Progenitor cell of endocrine pancreas (in vitro differentiated cells): ENCODE measurements around the gene NEU4. TPM values are rescaled to one million over a fixed set of nuclear protein-coding genes. Genes with fewer than 3 reads are reported as not detected.

Experiments
- DNase-seq: peaks from one replicate; pipeline ENCODE4 v3.0.0; 2021; ENCODE audit warnings: low spot score; ENCODE audit not compliant: unreplicated experiment
- H3K27ac Mint-ChIP-seq: 2 replicates; pipeline ENCODE4 v1.8.0; 2021; ENCODE audit warnings: mild to moderate bottlenecking, moderate library complexity, mixed read lengths
- H3K27me3 Mint-ChIP-seq: 2 replicates; pipeline ENCODE4 v1.8.0; 2021; ENCODE audit warnings: mixed read lengths
- H3K36me3 Mint-ChIP-seq: 2 replicates; pipeline ENCODE4 v1.8.0; 2022; ENCODE audit warnings: mixed read lengths; ENCODE audit not compliant: insufficient read depth
- H3K4me1 Mint-ChIP-seq: 2 replicates; pipeline ENCODE4 v1.8.0; 2021; ENCODE audit warnings: low read depth, mixed read lengths
- H3K4me3 Mint-ChIP-seq: 2 replicates; pipeline ENCODE4 v1.8.0; 2021; ENCODE audit warnings: low read depth, mild to moderate bottlenecking, moderate library complexity, mixed read lengths
- H3K9me3 Mint-ChIP-seq: 2 replicates; pipeline ENCODE4 v1.8.0; 2021; ENCODE audit warnings: low read depth, mixed read lengths
- CTCF ChIP-seq: fragments of 200-600 bp; sonication (generic); IDR thresholded peaks from one replicate; pipeline ENCODE4 v1.5.0; 2021; ENCODE audit warnings: antibody characterized with exemption, mild to moderate bottlenecking; ENCODE audit not compliant: unreplicated experiment
- total RNA-seq: library from RNA; stranded (reverse); gene quantifications from 2 replicates; pipeline ENCODE4 v1.2.1, GENCODE V29; 2021

NEU4 gene
- total RNA-seq, 1 donor from 2014 or later, result 1.3 TPM

GRCh38 chr2:241808051-241808720 lies 807 bp upstream of the NEU4 start:
- Mint-ChIP-seq H3K36me3 (no peaks in the 10 kb centered on the region), H3K27ac (peak overlapping the region; percentile 84), H3K27me3 (peaks cover 8% of the 10 kb centered on the region), H3K9me3 (no peaks in the 10 kb centered on the region), H3K4me1 (peaks cover 11% of the 10 kb centered on the region), H3K4me3 (no peak overlapping the region)
- DNase-seq, result no peak
- no peak for TF ChIP-seq CTCF

GRCh38 chr2:241809383-241810306 lies 652 bp downstream of the NEU4 start:
- Mint-ChIP-seq H3K9me3 (no peaks in the 10 kb centered on the region), H3K27me3 (peaks cover 6% of the 10 kb centered on the region), H3K4me3 (no peak overlapping the region), H3K4me1 (peaks cover 11% of the 10 kb centered on the region), H3K27ac (no peak overlapping the region), H3K36me3 (no peaks in the 10 kb centered on the region)
- no peak for TF ChIP-seq CTCF
- DNase-seq, result no peak

- peaks cover 11% of the 10 kb centered on the region for H3K4me1 Mint-ChIP-seq
- no peak overlapping the region for H3K4me3 Mint-ChIP-seq
- no peak overlapping the region for H3K27ac Mint-ChIP-seq
- no peak for TF ChIP-seq CTCF
- no peaks in the 10 kb centered on the region for H3K9me3 Mint-ChIP-seq
- H3K27me3 Mint-ChIP-seq, result peaks cover 10% of the 10 kb centered on the region
- no peaks in the 10 kb centered on the region for H3K36me3 Mint-ChIP-seq
- no peak for DNase-seq
Observed at GRCh38 chr2:241810307-241811200, 1.6 kb downstream of the NEU4 start.

GRCh38 chr2:241811201-241811951 lies 2.4 kb downstream of the NEU4 start:
- no peak for TF ChIP-seq CTCF

More at GRCh38 chr2:241811201-241811951, 2.4 kb downstream of the NEU4 start:
- Mint-ChIP-seq H3K4me3 (no peak overlapping the region), H3K27me3 (peaks cover 10% of the 10 kb centered on the region), H3K27ac (no peak overlapping the region), H3K36me3 (no peaks in the 10 kb centered on the region), H3K4me1 (peaks cover 11% of the 10 kb centered on the region), H3K9me3 (no peaks in the 10 kb centered on the region)
- DNase-seq, result no peak
